DLD1 (cell line): ENCODE data around the gene PKN3.

Source experiments
- in situ Hi-C: cut with HindIII; loops from 2 replicates; pipeline ENCODE4 v1.10.0; 2017; ENCODE audit warnings: low sequenced_read_pairs

The PKN3 gene

DNA sequence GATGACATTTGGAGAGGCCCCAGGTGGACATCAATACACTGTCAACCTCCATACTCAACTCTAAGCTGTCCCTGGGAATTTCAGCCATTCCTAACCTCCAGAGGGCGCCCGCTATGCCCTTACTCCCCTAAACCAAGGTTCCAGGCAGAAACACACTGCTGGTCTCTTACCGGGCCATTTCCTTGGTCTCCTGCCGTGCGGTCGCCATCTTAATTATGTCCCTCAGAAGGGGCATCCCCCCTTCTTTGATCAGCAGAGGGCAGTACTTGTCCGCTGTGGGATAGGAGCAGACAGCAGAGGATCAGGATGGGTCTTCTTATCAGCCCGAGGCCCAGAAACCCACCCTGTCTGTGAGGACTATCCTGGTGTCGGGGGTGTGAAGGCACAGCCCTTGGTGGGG is 31.0 kb downstream of the PKN3 start:
- in situ Hi-C loops, result no loop called here

DNA sequence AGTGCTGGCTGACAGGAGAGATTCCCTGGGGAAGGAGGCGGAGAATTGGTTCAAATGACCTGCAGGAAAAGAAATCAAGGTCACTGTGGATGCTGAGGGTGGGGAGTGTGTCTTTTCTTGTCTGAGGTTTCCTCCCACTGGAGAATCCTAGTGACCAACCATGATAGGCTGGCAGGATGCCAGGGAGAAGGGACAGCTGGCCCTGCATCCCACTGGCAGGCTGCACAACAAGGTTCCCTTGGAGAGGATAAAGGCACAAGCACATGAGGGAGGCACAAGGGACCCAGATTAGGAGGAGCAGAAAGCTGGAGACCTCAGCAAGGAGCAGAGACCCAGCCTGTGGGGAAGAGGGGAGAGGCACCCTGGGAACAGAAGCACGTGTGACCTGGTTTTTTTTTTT is 33.1 kb downstream of the PKN3 start:
- in situ Hi-C loops, result no loop called here

DNA sequence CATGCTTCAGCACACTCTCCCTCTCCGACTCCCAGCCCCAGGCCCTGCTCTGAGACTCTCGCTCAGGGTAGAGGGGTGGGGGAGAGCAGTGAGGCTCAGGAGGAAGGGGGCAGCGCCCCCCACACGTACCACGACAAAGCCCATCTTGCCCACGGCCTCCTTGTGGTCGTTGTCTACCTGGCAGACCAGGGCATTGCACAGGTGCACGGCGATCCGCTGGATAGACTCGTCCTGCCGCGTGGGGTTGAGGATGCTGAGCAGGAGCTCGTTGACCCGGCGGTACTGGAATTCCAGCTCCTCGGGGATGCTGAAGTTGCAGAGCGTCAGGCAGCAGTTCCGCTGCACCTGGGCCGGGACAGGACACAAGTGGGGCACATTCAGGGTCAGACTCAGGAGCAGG is 40.1 kb downstream of the PKN3 start:
- in situ Hi-C loops, result no loop called here

DNA sequence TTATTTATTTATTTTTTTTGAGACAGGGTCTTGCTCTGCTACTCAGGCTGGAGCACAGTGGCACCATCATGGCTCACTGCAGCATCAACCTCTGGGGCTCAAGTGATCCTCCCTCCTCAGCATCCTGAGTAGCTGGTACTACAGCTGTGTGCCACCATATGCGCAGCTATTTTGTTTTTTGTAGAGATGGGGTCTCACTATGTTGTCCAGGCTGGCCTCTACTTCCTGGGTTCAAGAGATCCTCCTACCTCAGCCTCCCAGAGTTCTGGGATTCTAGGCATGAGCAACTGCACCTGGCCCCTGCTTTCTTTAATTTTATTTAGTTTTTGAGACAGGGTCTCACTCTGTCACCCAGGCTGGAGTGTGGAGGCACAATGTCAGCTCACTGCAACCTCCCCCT is 41.1 kb downstream of the PKN3 start:
- in situ Hi-C loops, result no loop called here

DNA sequence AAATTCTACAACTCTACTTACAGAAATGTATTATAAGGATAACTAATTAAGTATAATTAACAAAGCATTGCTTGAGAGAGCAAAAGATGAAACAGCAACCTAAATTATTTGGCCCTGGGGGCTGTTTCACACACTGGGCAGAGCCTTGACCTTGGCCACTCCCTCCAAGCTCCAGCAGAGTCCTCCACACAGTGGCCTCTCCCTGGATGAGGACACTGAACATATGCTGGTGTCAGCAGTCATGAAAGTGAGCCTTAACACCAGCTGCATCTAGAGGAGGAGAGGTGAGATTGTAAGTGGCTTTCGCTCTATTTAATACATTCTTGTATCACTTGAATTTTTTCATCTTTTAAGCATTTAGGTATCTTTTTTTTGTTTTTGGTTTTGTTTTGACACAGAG is 44.9 kb downstream of the PKN3 start:
- in situ Hi-C loops, result no loop called here

DNA sequence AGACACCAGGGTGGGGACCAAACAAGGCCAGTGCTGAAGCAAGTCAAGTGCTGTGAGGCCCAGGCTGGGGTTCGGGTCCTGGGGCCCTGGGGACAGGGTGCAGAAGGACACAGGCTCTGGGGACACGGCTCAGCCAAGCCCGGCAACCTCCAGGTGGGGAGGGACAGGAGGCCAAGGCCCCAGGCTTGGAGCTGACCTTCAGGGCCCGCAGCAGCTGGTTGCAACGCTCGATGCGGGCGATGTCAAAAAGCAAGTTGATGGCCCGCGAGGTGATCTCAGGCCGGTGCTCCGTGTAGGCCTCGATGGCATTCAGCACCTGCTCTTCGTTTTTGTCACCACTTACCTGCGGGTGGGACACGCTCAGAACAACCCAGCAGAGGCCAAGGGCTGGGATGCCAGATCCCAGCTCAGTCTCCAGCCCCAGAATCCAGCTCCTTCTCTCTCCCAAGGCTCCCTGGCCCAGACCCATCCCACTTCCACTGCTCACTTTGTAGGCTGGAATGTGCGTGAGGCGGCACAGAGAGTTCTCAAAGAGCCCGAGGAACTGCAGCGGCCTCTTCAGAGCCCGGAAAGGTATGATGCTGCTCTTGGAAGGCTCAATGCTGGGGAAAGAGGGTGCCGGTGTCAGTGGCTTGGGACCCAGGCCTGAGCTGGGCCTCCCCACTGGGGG is 48.8 kb downstream of the PKN3 start:
- in situ Hi-C loops, result no loop called here

DNA sequence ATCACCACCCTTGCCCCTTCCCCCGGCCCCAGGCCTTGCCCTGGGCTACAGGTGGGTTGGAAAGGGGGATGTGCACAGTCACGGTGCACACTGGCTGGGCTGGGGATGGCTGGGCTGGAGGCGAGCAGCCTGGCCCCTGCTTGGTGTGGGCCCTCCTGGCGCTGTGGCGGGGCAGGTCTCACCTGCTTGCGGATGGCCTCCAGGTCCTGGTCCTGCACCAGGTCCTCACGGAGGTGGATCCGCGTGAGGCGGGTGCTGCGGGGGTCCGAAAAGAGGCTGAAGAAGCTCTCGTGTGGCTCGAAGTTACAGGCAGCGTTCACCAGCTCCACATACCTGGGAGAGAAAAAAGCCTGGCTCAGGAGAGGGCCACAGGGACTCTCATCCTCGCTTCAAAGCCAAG is 51.3 kb downstream of the PKN3 start:
- in situ Hi-C loops, result no loop called here

DNA sequence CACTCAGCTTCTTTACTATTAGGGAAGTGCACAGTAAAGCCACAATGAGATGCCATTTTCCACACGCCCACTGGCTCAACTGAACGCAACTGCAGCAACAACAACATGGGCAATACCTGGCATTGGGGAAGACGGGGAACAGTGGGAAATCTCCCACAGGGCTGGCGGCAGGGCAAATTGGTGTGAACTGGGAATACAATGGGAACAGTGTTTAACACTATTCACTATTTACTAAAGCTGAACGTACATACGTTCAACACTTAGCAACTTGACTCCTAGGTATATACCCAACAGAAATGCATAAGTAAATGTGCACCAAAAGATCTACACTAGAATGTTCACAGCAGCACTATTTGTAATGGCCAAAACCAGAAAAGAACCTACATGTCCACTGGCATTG is 55.3 kb downstream of the PKN3 start:
- in situ Hi-C loops, result no loop called here

DNA sequence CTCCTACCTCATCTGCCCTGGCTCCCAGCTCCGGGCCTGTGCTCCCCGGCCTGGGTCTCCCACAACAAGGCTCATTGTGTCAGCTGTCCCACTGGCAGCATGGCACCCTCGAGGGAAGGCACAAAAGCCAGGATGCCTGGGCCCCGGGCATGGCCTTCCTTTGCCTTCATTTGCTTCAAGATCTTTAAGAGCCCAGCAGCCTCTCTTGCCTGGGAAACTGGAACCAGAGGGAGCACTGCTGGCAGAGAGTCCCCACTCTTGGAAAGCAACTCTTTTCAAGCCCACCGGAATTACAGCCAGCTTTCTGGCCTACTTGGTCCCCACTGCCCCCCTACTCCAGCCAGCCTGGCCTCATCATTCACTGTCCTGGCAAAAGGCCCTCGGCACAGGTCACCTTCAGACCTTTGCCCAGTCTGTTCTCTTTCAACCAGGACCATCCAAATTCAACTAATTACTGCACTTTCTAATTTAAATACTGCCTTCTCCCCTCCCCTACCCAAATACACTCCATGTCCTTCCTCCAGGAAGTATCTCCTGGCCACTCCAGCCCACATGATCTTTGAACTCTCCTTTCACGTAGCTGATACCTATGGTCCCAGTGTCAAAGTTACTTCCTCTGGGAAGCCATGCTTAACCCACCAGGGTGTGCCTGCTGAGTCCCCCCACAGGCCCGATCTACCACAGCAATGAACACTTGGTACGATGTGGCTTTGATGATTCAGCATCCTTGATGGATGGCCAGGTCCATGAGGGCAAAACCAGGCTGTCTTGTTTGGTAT is 60.6 kb downstream of the PKN3 start:
- in situ Hi-C loops, result no loop called here

DNA sequence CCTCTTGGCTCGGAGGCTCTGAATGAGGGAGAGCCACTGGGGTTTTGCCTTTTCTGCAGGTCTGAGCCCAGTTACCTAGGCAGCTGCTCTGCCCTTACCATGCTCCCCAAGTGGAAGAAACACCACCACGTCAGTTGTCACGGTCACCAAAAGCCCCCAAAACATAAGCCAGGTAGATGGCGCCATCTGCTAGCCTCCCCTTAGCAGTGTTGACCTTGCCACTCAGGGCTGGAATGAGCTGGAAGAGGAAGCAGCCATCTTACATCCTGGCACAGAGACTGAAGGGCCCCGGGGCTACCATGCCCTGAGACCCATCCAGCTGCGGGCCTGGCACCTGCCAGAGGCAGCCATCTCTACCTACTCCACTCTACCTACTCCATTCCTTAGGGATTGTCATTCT is 62.1 kb downstream of the PKN3 start:
- in situ Hi-C loops, result no loop called here

DNA sequence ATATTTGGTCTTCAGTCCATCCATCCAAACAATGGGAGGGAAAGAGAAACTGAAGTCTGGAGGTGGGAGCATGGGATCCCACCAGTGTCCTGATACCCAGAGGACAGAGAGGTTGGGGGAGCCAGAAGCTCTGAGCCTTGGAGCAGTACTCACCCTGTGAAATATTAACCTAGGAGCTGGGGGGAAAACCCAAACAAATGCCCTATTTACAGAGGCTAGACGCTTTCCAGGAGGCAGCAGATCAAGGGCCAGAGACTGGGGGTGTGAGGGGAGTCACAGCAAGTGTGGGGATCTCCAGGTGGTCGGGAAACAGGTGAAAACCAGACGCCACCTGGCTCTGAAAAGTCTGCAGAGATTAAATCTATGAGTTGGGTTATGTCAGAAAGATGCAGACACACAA is 63.2 kb downstream of the PKN3 start:
- in situ Hi-C loops, result no loop called here

DNA sequence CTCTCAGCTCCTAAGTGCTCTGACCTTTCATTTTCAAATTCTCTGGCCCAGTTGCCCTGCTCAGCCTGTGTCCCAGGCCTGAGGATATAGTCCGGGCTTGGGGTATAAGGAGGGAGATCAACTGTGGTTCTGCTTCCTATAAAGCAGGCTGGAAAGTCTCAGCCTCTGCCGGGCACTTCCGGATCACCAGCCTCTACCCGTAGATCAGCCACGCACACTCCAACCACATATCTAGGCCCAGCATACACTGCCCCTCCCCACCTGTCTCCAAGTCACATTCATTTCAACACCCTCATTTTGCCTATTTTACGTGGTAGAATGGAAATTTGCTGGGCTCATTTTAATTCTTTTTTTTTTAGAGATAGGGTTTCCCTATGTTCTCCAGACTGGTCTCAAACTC is 66.3 kb downstream of the PKN3 start:
- in situ Hi-C loops, result no loop called here
